Measurements from ENCODE around the gene FEN1.
A peak's percentile ranks its signal among the peaks of the same experiment; 100 is the strongest.

FEN1 gene

DNA sequence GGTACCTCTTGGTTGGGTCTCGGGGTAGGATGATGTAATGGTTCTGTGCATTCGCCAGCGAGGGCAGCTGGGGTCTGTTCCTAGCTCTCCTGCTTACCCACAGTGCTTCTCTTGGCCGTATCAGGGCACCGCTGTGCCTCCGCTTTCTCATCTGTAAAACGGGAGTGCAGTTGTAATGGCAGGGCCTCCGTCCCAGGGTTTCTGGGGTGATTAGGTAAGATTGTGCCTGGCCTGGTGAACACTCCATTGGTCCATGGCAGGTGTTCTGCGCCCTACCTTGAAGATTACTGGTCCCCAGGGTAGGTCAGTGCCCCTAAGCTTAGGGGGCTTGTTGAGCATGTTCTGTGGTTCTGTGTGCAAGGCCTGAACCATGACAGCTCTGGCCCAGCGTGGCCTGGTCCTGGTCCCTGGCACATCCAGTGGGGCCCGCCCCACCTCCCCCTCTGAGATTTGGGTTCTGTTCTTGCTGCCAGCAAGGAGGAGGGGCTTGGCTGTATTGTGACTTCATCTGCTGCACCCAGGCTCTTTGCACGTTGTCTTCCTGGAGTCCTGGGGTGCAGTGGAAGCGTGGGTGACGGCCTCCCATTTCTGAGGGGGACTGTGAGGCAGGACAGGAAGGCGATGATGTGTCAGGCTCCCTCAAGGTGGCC lies 35.4 kb upstream of the FEN1 start:
- DNase-seq: peak; percentile 49

DNA sequence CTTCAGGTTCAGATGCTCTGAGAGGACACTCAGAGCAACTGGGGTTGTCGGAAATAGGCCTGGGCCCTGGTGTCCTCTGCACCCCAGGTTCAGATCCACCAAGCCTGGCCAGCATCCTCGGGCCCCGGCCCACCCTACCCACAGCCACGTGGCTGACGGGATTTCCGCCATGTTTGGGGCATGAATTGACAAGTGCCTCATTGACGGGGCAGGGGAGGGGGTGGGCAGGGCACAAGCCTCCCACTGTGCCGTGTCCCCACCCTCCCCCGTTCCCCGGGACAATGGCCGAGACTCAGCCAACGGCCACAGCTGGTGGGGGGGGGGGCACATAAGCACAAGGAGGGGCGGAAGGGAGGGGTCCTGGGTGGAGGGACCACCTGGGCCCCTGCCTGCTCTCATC lies 31.8 kb upstream of the FEN1 start:
- no peak for DNase-seq

DNA sequence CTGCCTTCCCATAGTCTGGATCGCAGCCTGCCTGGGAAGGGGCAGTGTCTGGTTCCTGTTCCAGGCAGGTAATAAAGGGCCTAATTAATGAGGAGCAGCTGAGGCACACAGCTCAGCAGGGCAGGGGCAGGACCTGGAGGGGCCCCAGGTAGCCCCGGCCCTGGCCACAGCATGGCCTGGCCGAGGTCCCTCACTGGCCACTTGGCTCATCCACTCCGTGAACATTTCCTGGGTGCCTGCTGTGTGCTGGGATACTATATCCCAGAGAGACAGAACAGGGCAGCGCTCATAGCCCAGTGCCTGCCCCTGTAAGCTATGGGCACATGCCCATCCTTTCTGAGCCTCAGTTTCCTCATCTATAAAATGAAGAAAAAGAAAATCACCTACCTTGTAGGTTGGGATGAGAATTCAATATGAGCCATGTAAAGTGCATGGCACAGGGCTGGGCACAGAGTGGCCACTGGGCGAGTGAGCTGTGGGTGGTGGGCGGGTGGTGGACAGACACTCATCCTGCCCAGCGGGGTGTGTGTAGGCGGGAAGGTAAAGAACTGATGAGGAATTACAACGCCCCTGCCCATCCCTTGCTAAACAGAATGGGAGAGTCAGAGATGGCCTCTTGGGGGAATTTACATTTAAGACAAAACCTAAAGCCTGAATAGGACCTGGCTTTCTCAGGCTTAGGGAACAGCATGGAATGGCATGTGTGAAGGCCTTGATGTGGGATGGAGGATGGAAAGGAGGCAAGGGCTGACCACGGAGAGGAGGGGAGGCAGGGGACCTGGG lies 31.1 kb upstream of the FEN1 start:
- DNase-seq: no peak

GRCh38 chr11:61762223-61762615 lies 30.5 kb upstream of the FEN1 start:
- no peak for DNase-seq

- no peak for DNase-seq
Observed at GRCh38 chr11:61762798-61763197, 29.9 kb upstream of the FEN1 start.

GRCh38 chr11:61763930-61764605 lies 28.6 kb upstream of the FEN1 start:
- DNase-seq: no peak

DNA sequence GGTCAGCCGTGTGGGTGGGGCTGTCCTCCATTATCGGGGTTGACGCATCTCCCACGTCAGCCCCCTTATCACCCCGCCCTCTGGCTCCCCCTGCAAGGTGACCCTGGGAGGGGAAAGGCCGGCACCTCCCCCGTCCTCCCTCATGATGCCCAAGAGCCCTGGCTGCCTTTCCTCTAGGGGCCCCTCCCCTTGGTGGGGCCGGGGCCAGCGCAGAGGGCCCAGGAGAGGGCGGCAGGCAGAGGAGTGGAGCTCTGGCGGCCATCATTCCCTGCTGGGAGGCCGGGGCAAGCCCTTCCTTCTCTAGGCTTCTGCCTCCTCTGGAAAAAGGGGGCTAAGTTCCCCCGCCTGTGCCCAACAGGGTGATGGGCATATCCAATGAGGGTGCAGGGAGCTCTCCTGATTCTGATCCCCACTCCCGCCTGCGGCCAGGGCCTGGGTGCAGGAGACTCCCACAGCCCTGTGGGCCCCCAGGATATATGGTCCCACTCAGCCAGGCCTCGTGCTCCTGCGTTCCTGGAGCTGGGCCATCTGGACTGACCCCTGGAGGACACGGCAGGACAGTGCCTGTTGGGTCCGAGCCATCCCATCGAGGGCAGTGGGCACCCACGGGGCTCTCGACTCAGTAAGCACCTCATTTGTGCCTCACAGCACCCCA lies 28.0 kb upstream of the FEN1 start:
- DNase-seq: no peak

DNA sequence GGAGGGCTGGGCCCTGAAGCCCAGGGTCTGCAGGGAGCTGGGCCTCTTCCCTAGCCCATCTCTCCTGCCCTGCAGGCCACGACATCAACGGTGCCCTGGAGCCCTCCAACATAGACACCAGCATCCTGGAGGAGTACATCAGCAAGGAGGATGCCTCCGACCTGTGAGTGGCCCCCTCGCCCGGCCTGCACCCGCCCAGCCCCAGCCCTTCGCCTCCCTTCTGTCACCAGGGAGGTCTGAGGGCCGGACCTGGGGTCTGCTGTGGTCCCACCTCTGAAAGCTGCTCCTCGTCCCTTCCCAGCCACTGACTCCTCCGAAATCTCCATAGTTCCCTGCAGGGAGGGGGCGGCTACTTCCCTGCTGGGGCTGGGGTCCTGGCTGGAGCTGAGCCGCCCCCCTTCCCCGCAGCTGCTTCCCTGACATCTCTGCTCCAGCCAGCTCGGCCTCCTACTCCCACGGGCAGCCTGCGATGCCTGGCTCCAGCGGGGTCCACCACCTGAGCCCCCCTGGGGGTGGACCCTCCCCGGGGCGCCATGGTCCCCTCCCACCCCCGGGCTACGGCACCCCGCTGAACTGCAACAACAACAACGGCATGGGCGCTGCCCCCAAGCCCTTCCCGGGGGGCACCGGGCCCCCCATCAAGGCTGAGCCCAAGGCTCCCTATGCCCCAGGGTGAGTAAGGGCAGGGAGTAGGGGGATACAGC lies 27.0 kb upstream of the FEN1 start:
- no peak for DNase-seq

DNA sequence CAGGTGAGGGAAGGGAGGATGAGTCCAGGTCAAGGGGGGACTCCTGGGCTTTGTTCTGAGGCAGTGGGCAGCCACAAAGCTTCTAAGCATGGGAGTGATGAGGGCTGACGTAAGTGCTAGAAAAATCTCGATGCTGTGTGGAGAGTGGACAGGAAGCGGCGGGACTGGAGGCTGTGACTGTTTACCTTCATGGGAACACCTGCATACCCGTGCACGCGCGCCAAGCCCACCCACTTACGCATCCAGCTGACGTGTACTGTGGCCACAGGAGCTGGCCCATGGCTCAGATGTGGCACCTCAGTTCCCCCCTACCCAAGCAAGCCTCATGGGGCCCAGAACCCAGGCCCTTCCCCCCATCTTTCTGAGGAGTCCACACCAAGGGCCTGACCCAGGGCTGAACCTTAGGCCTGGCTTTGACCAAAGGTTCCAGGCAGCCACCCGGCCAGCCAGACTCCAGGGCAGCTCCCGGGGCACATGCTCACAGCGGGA lies 26.3 kb upstream of the FEN1 start:
- no peak for DNase-seq

GRCh38 chr11:61768376-61769076 lies 24.2 kb upstream of the FEN1 start:
- no peak for DNase-seq

DNA sequence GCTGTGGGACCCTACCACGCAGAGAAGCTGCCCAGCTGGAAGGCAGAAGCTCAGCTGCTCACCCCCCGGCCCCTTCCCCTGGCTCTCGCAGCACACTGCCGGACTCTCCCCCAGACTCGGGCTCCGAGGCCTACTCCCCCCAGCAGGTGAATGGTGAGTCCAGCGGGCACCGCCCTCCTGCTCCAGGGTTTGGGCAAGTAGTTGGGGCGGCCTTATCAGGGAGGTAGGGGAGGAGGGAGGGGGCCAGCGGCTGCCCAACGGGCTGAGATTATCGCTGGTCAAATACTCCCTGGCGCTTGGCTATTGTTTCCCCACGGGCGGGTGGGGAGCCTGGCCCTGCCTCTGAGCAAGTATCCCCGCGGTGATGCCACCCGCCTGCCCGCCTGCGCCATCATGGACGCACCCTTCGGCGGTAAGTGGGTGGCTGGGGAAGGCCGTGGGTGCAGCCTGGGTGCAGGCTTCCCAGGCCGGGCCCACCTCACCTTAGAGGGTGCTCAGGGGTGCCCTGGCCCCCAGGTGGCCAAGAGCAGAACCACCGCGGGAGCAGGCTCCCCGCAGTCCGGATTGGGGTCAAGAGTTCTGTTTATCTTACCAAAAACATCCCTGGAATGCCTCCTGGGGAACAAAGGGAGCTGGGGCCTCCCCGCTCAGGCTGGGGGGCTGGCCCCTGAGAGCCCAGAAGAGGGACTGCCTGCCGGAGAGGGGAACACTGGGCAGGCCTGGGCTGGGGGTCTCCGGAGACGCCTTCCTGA lies 23.4 kb upstream of the FEN1 start:
- no peak for DNase-seq

- DNase-seq: no peak
Observed at GRCh38 chr11:61769946-61770683, 22.6 kb upstream of the FEN1 start.

DNA sequence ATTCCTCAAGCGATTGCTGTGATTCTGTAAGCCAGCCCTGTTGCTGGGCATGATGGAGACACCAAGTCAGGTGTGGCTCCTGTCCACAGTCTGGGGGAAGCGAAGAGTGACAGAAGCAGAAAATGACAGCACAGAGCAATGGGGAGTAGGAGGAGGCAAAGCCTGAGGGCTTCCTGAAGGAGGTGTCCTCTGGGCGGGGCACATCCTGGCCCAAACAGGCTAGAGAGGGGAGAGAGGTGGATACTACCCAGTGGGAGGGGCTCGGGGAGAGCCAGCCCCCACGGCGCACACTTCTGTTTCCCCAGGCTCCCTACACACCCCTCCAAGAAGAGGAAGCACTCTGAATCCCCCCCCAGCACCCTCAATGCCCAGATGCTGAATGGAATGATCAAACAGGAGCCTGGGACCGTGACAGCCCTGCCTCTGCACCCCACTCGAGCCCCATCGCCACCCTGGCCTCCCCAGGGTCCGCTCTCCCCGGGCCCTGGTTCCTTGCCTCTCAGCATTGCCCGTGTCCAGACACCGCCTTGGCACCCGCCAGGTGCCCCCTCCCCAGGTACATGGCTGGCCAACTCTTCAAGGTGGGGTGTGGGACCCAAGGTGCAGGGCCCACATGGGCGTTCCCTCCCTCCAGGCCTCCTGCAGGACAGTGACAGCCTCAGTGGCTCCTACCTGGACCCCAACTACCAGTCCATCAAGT lies 21.4 kb upstream of the FEN1 start:
- no peak for DNase-seq

DNA sequence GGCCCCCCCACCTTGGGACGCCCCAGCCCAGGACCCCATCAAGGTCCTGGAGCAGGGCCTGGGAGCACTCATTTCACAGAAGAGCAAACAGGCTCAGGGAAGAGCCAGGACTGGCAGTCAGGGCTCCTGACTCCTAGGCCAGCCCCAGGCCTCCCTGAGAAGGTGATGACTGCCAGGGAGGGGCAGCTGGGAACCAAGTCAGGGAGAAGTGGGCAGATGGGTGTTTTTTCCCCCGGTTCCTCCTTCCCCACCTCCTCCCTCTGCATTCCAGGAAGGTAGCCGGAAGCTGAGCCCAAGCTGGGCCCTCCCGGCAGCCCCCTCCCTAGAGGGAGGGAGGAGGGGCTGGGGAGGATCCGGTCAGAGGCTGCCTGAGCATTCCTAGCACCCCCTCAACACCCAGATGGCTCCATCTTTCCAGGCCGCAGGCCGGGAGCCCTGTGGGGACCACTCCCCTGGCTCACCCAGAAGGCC lies 20.7 kb upstream of the FEN1 start:
- DNase-seq: no peak

GRCh38 chr11:61773356-61773755 lies 19.4 kb upstream of the FEN1 start:
- DNase-seq: no peak

DNA sequence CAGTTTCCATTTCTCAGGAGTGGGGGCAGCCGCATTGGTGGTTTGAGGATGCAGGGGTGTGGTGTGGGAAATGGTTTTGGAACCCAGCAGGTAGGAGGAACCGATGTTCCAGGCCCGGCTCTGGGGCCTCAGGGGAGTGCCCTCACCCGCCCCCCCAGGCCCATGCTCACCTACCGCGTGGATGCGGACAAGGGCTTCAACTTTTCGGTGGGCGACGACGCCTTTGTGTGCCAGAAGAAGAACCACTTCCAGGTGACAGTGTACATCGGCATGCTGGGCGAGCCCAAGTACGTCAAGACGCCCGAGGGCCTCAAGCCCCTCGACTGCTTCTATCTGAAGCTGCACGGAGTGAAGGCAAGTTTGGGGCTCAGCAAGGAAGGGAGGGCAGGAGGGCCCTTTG lies 18.9 kb upstream of the FEN1 start:
- DNase-seq: no peak

- no peak for DNase-seq
Observed at GRCh38 chr11:61774411-61774810, 18.3 kb upstream of the FEN1 start.

DNA sequence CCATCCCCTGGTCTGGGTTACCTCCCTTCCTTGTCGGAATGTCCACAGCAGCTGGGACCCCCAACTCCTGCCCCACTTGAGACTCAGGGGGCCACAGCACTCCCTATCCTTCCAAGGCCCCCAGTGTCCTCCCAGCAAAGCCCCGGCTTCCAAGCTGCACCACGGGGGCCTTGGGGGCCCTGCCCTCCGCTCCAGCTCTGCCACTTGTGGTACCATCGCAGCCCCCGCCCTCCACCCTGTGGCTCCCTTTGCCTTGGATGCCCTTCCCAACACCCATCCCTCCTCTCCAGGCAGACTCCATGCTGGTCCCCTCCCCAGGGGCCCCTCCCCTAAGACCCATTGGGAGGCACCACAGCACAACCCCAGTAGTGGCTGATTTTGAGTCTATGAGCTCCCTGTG lies 17.6 kb upstream of the FEN1 start:
- no peak for DNase-seq

DNA sequence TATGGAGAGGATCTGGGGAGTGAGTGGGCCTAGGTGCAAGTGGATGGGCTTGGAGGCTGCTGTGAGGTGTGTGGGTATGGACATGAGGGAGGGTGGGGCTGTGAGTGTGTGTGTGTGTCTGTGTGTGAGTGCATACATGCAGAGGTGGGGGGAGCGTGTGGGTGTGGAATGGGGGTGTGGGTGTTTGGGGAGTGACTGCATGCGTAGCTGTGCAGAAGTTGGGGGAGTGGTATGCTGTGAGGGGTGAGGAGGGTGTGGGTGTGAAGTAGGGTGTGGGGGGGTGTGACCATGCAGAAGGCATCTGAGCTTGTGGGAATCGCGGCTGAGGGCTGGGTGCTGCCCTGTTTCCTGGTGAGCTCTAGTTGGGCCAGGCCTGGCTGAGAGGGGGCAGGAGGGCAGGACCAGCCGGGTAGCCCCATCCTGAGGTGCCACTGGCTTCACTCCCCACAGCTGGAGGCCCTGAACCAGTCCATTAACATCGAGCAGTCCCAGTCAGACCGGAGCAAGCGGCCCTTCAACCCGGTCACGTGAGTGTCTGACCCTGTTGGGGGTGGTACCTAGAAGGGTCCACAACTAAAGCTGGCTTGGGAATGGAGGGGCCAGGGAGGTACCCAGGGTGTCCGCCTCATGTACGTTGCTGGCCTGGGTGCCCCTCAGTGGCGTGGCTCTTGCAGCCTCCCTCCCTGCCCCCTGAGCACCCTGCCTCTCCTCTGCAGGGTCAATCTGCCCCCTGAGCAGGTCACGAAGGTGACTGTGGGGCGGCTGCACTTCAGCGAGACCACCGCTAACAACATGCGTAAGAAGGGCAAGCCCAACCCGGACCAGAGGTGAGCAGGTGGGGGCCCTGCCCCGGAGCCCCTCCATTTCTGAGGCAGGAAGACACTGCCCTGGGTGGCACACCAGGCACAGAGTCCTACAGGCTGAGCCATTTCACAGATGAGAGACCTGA lies 16.8 kb upstream of the FEN1 start:
- DNase-seq: no peak
